Stomach smooth muscle (tissue), 2 donors: Measurements from ENCODE around the gene ABCB8.

Source experiments
- H3K27ac ChIP-seq: one replicate; pipeline ENCODE4 v1.7.0; 2013; ENCODE audit warnings: mild to moderate bottlenecking, low read length, inconsistent platforms
- H3K27me3 ChIP-seq, 2 donors: one replicate each; pipeline ENCODE4 v1.7.0; 2013; ENCODE audit warnings: low read length in 2 of 2; ENCODE audit not compliant: insufficient read depth in 2 of 2, control insufficient read depth in 1 of 2
- H3K36me3 ChIP-seq, 2 donors: one replicate each; pipeline ENCODE4 v1.7.0; 2013; ENCODE audit warnings: low read length in 2 of 2; ENCODE audit not compliant: control insufficient read depth in 2 of 2, insufficient read depth in 2 of 2
- H3K4me1 ChIP-seq: one replicate; pipeline ENCODE4 v1.7.0; 2013; ENCODE audit warnings: low read length; ENCODE audit not compliant: control insufficient read depth, insufficient read depth
- H3K4me3 ChIP-seq, 2 donors: one replicate each; pipeline ENCODE4 v1.7.0; 2013; ENCODE audit warnings: low read length in 2 of 2
- H3K9ac ChIP-seq, 2 donors: one replicate each; pipeline ENCODE4 v1.7.0; 2013; ENCODE audit warnings: low read length in 2 of 2, mild to moderate bottlenecking in 1 of 2
- H3K9me3 ChIP-seq, 2 donors: one replicate each; pipeline ENCODE4 v1.7.0; 2013; ENCODE audit warnings: low read length in 2 of 2; ENCODE audit not compliant: control insufficient read depth in 2 of 2
- donor health status: healthy.
- donor health status: Pancreatic carcinoma.

Gene ABCB8

DNA sequence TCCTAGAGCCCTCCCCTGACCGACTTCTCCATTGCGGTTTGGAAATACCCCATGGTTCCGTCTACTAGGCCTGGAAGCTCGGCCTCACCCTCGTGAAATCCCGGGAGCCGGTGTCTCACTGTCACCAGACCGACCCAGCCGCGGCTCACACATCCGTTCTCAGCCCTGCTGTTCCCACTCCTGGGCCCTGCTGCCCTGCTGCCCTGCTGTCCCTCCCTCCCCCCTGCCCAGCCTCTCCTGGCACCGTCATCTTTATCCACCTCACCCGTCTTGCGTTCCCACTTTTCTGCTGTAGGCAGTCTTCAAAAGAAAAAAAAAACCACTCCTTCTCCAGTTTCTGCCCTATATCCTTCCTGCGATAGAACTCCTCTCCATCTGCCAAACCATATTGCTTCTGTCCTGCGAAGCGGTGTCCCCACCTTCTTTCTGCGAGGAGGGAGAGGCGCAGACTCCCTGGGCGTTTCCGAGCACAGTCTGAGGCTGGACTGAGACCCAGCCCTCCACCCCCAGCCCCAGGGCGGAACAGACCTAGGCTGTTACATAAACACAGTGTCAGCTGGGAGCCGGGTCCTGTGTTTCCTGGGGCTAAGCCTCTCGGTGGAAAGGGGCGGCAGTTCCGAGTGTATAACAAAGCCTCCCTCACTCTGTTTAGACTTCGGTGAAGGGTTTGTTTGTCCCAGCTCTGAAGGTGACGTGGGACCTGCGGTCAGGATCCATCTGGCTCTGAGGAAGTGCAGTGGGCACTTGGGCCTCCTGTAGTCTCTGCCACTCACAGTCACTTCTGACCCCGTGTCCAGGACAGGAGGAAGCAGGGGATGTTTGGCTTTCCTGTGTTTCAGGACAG, 60.8 kb downstream of the ABCB8 start:
- Histone ChIP-seq H3K9me3 (no peaks in the 10 kb centered on the region), H3K27me3 (no peaks in the 10 kb centered on the region), H3K9ac (peak overlapping the region; percentile 79 to 84), H3K4me3 (peak overlapping the region; percentile 80 to 89), H3K36me3 (peaks cover 3% of the 10 kb centered on the region in 2 donors), H3K27ac (peak overlapping the region; percentile 96), H3K4me1 (peaks cover 60% of the 10 kb centered on the region)

DNA sequence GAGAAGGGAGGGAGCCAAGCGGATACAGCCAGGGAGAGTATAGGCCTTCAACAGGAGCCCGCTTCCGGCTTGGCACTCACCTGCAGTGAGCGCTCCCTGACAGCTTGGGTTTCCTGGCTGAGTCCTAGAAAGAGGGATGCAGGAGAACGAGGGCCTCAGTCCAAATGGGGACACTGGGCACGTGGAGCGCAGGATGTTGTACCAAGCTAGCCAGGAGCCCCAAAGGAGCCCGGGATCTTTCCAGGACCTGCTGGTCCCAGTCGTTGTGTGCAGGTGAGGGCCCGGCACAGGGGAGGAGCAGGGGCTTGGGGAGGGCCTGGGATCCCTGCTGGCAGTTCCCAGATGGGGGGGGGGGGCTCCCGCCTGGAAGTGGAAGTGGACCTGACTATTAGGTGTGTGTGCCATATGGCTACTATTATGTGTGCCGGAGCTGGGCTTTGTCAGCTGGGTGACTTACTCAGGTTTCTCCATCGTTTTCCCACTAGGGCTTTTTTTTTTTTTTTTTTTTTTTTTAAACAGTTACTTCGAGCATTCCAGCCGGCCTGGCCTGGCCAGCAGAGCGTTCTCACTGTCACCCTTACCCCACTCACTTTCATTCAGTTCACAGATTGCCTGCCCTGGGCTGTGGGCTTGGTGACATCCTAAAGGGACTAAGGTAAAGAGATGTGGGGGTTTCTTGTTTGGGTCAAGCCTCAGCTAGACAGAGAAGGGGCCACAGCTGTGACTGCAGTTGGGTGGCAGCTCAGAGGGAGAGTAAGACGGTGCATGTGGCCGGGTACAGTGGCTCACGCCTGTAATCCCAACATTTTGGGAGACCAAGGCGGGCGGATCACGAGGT, 61.9 kb downstream of the ABCB8 start:
- H3K9me3 ChIP-seq: no peaks in the 10 kb centered on the region
- H3K4me3 ChIP-seq: peak overlapping the region; percentile 80 to 89
- peak overlapping the region; percentile 96 for H3K27ac ChIP-seq
- H3K36me3 ChIP-seq: peaks cover 3% of the 10 kb centered on the region in 2 donors
- no peaks in the 10 kb centered on the region for H3K27me3 ChIP-seq
- H3K9ac ChIP-seq: peak overlapping the region; percentile 79 to 84
- H3K4me1 ChIP-seq: peaks cover 63% of the 10 kb centered on the region

GRCh38 chr7:151091003-151091402, 62.8 kb downstream of the ABCB8 start:
- Histone ChIP-seq H3K27me3 (no peaks in the 10 kb centered on the region), H3K27ac (peak overlapping the region; percentile 31), H3K36me3 (peaks cover 3% of the 10 kb centered on the region in 2 donors), H3K9ac (no peak overlapping the region), H3K4me3 (no peak overlapping the region), H3K9me3 (no peaks in the 10 kb centered on the region), H3K4me1 (peaks cover 62% of the 10 kb centered on the region)

GRCh38 chr7:151091431-151091830, 63.2 kb downstream of the ABCB8 start:
- Histone ChIP-seq H3K27me3 (no peaks in the 10 kb centered on the region), H3K27ac (peak overlapping the region; percentile 31), H3K9ac (peak overlapping the region in 1 of 2 donors; percentile 25), H3K4me1 (peaks cover 63% of the 10 kb centered on the region), H3K4me3 (no peak overlapping the region), H3K9me3 (no peaks in the 10 kb centered on the region), H3K36me3 (peaks cover 3% of the 10 kb centered on the region in 2 donors)

- H3K27me3 ChIP-seq: no peaks in the 10 kb centered on the region
- H3K36me3 ChIP-seq: peaks cover 3% of the 10 kb centered on the region in 2 donors
- peak overlapping the region in 1 of 2 donors; percentile 25 for H3K9ac ChIP-seq
- H3K9me3 ChIP-seq: no peaks in the 10 kb centered on the region
- no peak overlapping the region for H3K4me3 ChIP-seq
- H3K27ac ChIP-seq: no peak overlapping the region
- peaks cover 62% of the 10 kb centered on the region for H3K4me1 ChIP-seq
Measured at GRCh38 chr7:151091988-151092387, 63.7 kb downstream of the ABCB8 start.

- no peak overlapping the region for H3K27ac ChIP-seq
- no peak overlapping the region for H3K9ac ChIP-seq
- peaks cover 3% of the 10 kb centered on the region in 2 donors for H3K36me3 ChIP-seq
- no peak overlapping the region for H3K4me3 ChIP-seq
- peaks cover 46% of the 10 kb centered on the region for H3K4me1 ChIP-seq
- no peaks in the 10 kb centered on the region for H3K27me3 ChIP-seq
- H3K9me3 ChIP-seq: no peaks in the 10 kb centered on the region
Measured at GRCh38 chr7:151093748-151094147, 65.5 kb downstream of the ABCB8 start.

DNA sequence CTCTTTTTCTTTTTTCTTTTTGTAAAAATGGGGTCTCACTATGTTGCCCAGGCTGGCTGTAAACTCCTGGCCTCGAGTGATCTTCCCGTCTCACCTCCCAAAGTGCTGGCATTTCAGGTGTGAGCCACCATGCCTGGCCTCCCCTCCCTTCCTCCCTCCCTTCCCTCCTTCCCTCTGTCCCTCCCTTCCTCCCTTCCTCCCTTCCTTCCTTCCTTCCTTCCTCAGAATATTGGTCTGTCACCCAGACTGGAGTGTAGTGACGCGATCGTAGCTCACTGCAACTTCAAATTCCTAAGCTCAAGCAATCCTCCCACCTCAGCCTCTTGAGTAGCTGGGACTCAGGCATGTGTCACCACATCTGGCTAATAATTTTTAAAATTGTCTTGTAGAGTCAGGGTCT, 66.4 kb downstream of the ABCB8 start:
- Histone ChIP-seq H3K4me3 (no peak overlapping the region), H3K4me1 (peaks cover 37% of the 10 kb centered on the region), H3K9ac (no peak overlapping the region), H3K27ac (no peak overlapping the region), H3K9me3 (no peaks in the 10 kb centered on the region), H3K36me3 (peaks cover 3% of the 10 kb centered on the region in 2 donors), H3K27me3 (no peaks in the 10 kb centered on the region)

DNA sequence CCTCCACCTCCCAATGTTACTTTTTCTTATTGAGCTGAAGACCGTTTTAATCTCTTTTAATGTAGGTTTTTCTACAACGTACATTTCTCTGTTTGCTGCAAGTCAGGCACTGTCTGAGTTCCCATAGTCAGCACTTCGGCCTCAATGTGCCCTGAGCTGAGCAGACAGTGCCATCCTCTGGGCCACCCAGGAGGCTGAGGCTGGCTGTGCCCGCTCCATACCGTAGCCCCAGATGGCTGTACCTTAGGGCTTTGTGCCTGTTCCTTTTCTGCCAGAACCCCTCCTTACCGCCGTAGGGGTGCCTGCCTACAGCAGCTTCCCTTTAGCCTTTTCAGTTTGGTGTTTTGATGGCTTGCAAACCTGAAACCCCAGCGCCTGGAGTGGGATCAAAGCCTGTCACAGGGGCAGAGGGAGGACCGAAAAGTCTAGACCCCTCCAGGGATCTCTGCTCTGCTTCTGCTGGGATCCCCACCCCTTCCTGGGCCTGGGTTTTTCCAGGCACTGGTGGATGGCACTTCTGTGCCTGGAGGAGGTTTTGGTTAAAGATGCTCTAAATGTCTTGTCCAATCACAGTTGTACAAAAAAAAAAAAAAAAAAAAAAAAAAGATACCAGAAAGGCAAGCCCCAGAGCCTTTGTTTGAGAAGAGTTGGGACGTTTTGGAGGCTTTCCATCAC, 67.0 kb downstream of the ABCB8 start:
- no peaks in the 10 kb centered on the region for H3K27me3 ChIP-seq
- H3K36me3 ChIP-seq: peaks cover 3% of the 10 kb centered on the region in 2 donors
- no peak overlapping the region for H3K9ac ChIP-seq
- no peak overlapping the region for H3K4me3 ChIP-seq
- H3K27ac ChIP-seq: no peak overlapping the region
- H3K4me1 ChIP-seq: peaks cover 35% of the 10 kb centered on the region
- H3K9me3 ChIP-seq: no peaks in the 10 kb centered on the region

- Histone ChIP-seq H3K4me3 (no peak overlapping the region), H3K9me3 (no peaks in the 10 kb centered on the region), H3K27me3 (no peaks in the 10 kb centered on the region), H3K9ac (no peak overlapping the region), H3K27ac (no peak overlapping the region), H3K4me1 (peaks cover 29% of the 10 kb centered on the region), H3K36me3 (peaks cover 3% of the 10 kb centered on the region in 2 donors)
Measured at GRCh38 chr7:151095828-151096475, 67.7 kb downstream of the ABCB8 start.
